AML-193 (cell line): ENCODE data around the gene C6orf120.
A peak's percentile ranks its signal among the peaks of the same experiment; 100 is the strongest.

Experiments
- DNase-seq, 2 experiments: peaks; one replicate each; lab custom pipeline; 2025; lab: John Stamatoyannopoulos, UW

The C6orf120 gene

GRCh38 chr6:169725125-169726048 is 23.5 kb downstream of the C6orf120 start:
- DNase-seq: peak; percentile 54 to 57

GRCh38 chr6:169726049-169726400 is 24.1 kb downstream of the C6orf120 start:
- DNase-seq: no peak

- no peak for DNase-seq
Observed at GRCh38 chr6:169726963-169727362, 25.0 kb downstream of the C6orf120 start.

GRCh38 chr6:169729961-169730360 is 28.0 kb downstream of the C6orf120 start:
- DNase-seq: no peak

GRCh38 chr6:169738204-169738975 is 36.5 kb downstream of the C6orf120 start:
- DNase-seq: no peak

- DNase-seq: no peak
Observed at GRCh38 chr6:169738976-169739529, 37.1 kb downstream of the C6orf120 start.

GRCh38 chr6:169741344-169741743 is 39.4 kb downstream of the C6orf120 start:
- no peak for DNase-seq

GRCh38 chr6:169745405-169745804 is 43.5 kb downstream of the C6orf120 start:
- no peak for DNase-seq

GRCh38 chr6:169746556-169746955 is 44.6 kb downstream of the C6orf120 start:
- DNase-seq: no peak

GRCh38 chr6:169751242-169752073 is 49.5 kb downstream of the C6orf120 start, which contains the start of the genes DYNLT2 and ERMARD:
TSS of gene DYNLT2 (minus strand) at chr6:169751572. CDS start at chr6:169751458, 114 bp downstream.
TSS of gene ERMARD (plus strand) at chr6:169751622. CDS start at chr6:169751658, 36 bp downstream.
- peak; percentile 85 to 90 for DNase-seq

- no peak for DNase-seq
Observed at GRCh38 chr6:169752074-169752623, 50.2 kb downstream of the C6orf120 start.
